Measurements from ENCODE around the gene GLRX5.
A peak's percentile ranks its signal among the peaks of the same experiment; 100 is the strongest.

The GLRX5 gene

DNA sequence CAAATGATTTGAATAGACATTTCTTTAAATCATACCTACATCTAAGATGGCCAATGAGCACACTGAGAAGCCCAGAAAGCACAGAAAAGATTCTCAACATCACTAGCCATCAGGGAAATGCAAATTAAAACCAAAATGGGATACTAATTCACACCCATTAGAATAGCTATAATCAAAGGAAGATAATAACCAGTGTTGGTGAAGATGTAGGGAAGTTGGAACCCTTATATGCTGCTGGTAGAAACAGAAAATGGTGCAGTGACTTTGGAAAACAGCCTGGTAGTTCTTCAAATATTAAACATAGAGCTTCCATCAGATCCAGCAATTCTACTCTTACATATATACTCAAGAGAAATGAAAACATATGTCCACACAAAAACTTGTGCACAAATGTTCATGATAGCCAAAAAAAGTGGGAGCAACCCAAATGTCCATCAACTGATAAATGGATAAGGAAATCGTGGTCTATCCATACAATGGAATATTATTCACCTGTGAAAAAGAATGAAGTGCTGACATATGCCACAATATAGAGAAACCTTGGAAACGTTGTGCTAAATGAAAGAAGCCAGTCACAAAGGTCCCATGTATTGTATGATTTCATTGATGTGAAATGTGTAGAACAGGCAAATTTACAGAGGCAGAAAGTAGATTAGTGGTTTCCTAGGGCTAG is 42.8 kb upstream of the GLRX5 start:
- Histone ChIP-seq H3K4me1 (ENCODE audit: control insufficient read depth, insufficient read depth, low read length, poor library complexity, severe bottlenecking) (peaks cover 21% of the 10 kb centered on the region), H3K27ac (ENCODE audit: insufficient read depth, low read length, poor library complexity, severe bottlenecking) (no peak overlapping the region), H3K36me3 (ENCODE audit: control insufficient read depth, insufficient read depth, low read length) (no peaks in the 10 kb centered on the region), H3K4me3 (ENCODE audit: insufficient read depth, low read depth, low read length, poor library complexity, severe bottlenecking) (no peak overlapping the region), H3K9me3 (ENCODE audit: control insufficient read depth, low read length) (no peaks in the 10 kb centered on the region), H3K27me3 (replicated peaks; ENCODE audit: control insufficient read depth, insufficient read depth, low read length, poor library complexity, severe bottlenecking) (no peaks in the 10 kb centered on the region)
- DNase-seq, result no peak

DNA sequence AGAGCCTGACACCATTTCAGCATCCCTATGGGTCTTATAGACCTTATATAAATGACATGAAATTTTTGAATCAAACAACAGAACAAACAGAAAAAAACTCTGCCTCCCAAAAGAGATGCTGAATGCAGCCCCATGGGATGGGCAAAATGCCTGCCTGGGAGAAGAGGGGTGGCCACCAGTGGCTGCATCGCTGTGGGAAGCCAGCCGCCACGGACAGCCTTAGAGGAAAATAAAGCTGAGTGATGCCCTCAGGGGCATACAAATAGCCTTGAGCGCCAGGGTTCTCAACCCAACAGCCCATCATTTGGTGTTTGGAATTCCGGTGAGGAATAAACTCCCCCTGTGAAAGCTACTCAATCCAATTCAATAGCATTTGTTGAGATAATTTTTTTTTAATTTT is 41.3 kb upstream of the GLRX5 start:
- no peak for DNase-seq
- Histone ChIP-seq H3K4me1 (ENCODE audit: control insufficient read depth, insufficient read depth, low read length, poor library complexity, severe bottlenecking) (peaks cover 25% of the 10 kb centered on the region), H3K9me3 (ENCODE audit: control insufficient read depth, low read length) (no peaks in the 10 kb centered on the region), H3K36me3 (ENCODE audit: control insufficient read depth, insufficient read depth, low read length) (no peaks in the 10 kb centered on the region), H3K27ac (ENCODE audit: insufficient read depth, low read length, poor library complexity, severe bottlenecking) (no peak overlapping the region), H3K4me3 (ENCODE audit: insufficient read depth, low read depth, low read length, poor library complexity, severe bottlenecking) (no peak overlapping the region), H3K27me3 (replicated peaks; ENCODE audit: control insufficient read depth, insufficient read depth, low read length, poor library complexity, severe bottlenecking) (no peaks in the 10 kb centered on the region)

DNA sequence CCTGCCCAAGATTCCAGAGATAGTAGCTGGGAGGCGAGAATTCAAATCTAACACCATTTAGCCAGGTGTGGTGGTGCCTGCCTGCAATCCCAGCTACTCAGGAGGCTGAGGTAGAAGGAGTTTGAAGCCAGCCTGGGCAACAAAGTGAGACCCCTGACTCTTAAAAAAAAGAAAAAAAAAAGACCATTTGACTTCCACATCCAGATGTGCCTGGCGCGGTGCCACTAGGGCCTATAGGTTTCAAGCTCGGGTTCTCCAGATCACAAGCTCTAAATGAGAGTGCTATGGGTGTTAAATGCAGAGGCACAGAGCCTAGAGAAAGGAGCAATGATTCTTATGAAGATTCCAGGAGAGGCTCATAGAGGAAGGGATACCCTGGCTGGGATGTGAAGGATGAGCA is 40.9 kb upstream of the GLRX5 start:
- Histone ChIP-seq H3K9me3 (ENCODE audit: control insufficient read depth, low read length) (no peaks in the 10 kb centered on the region), H3K36me3 (ENCODE audit: control insufficient read depth, insufficient read depth, low read length) (no peaks in the 10 kb centered on the region), H3K27me3 (replicated peaks; ENCODE audit: control insufficient read depth, insufficient read depth, low read length, poor library complexity, severe bottlenecking) (no peaks in the 10 kb centered on the region), H3K4me3 (ENCODE audit: insufficient read depth, low read depth, low read length, poor library complexity, severe bottlenecking) (no peak overlapping the region), H3K27ac (ENCODE audit: insufficient read depth, low read length, poor library complexity, severe bottlenecking) (peak overlapping the region; percentile 17), H3K4me1 (ENCODE audit: control insufficient read depth, insufficient read depth, low read length, poor library complexity, severe bottlenecking) (peaks cover 25% of the 10 kb centered on the region)
- no peak for DNase-seq

DNA sequence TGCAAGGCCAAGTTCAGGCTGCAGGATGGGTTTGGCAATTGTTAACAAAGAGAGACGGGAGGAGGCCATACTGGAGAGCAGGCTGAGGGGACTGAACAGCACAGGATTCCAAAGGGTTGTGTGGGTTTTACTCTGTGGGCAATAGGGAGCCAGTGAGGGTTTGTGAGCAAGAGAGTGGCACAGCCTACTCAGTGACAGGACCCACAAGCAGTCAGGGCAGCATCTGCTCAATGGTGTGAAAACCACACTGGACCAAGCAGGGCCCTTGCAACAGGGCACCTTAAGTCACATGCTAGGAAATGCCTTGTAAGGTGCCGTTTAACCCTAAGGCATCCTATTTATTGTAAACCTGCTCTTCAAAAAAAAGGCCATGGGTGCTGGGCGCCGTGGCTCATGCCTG is 40.4 kb upstream of the GLRX5 start:
- Histone ChIP-seq H3K4me3 (ENCODE audit: insufficient read depth, low read depth, low read length, poor library complexity, severe bottlenecking) (no peak overlapping the region), H3K36me3 (ENCODE audit: control insufficient read depth, insufficient read depth, low read length) (no peaks in the 10 kb centered on the region), H3K4me1 (ENCODE audit: control insufficient read depth, insufficient read depth, low read length, poor library complexity, severe bottlenecking) (peaks cover 25% of the 10 kb centered on the region), H3K27me3 (replicated peaks; ENCODE audit: control insufficient read depth, insufficient read depth, low read length, poor library complexity, severe bottlenecking) (no peaks in the 10 kb centered on the region), H3K9me3 (ENCODE audit: control insufficient read depth, low read length) (no peaks in the 10 kb centered on the region), H3K27ac (ENCODE audit: insufficient read depth, low read length, poor library complexity, severe bottlenecking) (no peak overlapping the region)
- DNase-seq, result no peak

DNA sequence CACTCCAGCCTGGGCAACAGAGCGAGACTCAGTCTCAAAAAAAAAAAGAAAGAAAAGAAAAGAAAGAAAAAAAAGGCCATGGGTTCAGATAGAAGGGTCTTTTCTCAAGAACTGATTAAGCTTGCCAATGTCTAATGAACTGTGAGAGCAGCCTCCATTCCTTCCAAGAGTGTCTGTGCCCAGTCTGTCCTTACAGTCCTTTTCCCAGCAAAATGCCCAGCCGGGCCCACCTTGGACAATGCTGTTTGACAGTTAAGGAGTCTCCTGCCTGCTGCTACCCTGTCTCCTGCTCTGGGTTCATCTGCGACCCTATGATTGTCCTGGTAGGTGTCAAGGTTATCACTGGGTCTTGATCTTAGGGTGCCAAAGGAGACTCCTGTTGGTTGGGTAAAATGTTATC is 39.8 kb upstream of the GLRX5 start:
- no peak overlapping the region for H3K4me3 ChIP-seq (ENCODE audit: insufficient read depth, low read depth, low read length, poor library complexity, severe bottlenecking)
- H3K4me1 ChIP-seq (ENCODE audit: control insufficient read depth, insufficient read depth, low read length, poor library complexity, severe bottlenecking), result peaks cover 25% of the 10 kb centered on the region
- H3K27ac ChIP-seq (ENCODE audit: insufficient read depth, low read length, poor library complexity, severe bottlenecking), result peak overlapping the region; percentile 58
- H3K36me3 ChIP-seq (ENCODE audit: control insufficient read depth, insufficient read depth, low read length), result no peaks in the 10 kb centered on the region
- H3K27me3 ChIP-seq (replicated peaks; ENCODE audit: control insufficient read depth, insufficient read depth, low read length, poor library complexity, severe bottlenecking), result no peaks in the 10 kb centered on the region
- no peaks in the 10 kb centered on the region for H3K9me3 ChIP-seq (ENCODE audit: control insufficient read depth, low read length)
- no peak for DNase-seq

DNA sequence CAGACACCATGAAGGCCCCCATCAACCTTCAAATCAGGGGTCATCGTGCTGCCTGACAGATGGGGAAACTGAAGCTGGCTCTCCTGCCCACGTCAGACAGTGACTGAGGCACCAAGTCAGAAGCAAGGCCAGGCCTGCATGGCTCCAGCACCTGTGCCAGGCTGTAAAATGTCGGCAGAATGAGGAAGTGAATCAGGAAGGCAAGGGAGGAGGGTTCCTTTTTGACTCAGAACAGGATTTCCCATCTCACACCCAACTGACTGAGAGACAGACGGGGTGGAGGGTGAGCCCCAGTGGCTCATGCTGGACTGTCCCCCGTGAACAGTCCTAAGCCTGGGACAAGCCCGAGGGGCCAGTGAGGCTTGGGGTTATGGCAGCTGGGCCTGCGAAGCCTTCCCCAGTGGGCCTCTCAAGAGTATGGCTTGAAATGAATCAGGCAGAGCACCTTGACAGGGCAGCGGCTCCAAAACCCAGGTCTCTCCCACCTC is 39.3 kb upstream of the GLRX5 start:
- H3K36me3 ChIP-seq (ENCODE audit: control insufficient read depth, insufficient read depth, low read length), result peaks cover 5% of the 10 kb centered on the region
- peak in 1 of 3 donors; percentile 14 for DNase-seq
- no peaks in the 10 kb centered on the region for H3K9me3 ChIP-seq (ENCODE audit: control insufficient read depth, low read length)
- no peaks in the 10 kb centered on the region for H3K27me3 ChIP-seq (replicated peaks; ENCODE audit: control insufficient read depth, insufficient read depth, low read length, poor library complexity, severe bottlenecking)
- peak overlapping the region; percentile 58 for H3K27ac ChIP-seq (ENCODE audit: insufficient read depth, low read length, poor library complexity, severe bottlenecking)
- peaks cover 25% of the 10 kb centered on the region for H3K4me1 ChIP-seq (ENCODE audit: control insufficient read depth, insufficient read depth, low read length, poor library complexity, severe bottlenecking)
- no peak overlapping the region for H3K4me3 ChIP-seq (ENCODE audit: insufficient read depth, low read depth, low read length, poor library complexity, severe bottlenecking)

DNA sequence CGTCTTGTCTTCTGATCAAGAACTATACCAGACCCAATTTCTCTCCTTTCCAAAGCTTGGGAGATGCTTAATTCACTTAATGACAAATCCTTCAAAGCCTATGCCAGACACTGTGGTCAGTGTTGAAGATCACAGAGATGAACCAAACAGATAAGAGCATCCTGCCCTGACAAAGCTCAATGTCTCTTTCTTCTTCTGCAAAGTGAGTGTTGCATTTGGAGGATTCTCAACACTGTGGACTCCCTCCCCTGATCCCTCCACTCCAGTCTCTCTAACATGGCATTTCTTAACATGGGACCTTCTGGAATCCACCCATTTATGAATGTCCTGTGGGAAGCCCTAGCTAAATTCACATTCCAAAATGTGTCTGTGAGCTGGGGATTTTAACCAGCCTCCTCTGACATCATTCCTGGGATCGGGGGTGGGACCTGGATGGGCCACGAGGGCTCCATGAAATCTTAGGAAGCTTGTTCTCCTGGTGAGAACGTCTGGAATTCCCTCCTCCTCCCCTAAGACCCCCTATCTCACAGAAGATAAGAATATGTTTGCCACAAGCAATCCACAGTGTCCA is 38.7 kb upstream of the GLRX5 start:
- peaks cover 11% of the 10 kb centered on the region for H3K36me3 ChIP-seq (ENCODE audit: control insufficient read depth, insufficient read depth, low read length)
- H3K27ac ChIP-seq (ENCODE audit: insufficient read depth, low read length, poor library complexity, severe bottlenecking), result peak overlapping the region; percentile 58
- DNase-seq, result no peak
- H3K4me3 ChIP-seq (ENCODE audit: insufficient read depth, low read depth, low read length, poor library complexity, severe bottlenecking), result no peak overlapping the region
- H3K9me3 ChIP-seq (ENCODE audit: control insufficient read depth, low read length), result no peaks in the 10 kb centered on the region
- H3K27me3 ChIP-seq (replicated peaks; ENCODE audit: control insufficient read depth, insufficient read depth, low read length, poor library complexity, severe bottlenecking), result no peaks in the 10 kb centered on the region
- H3K4me1 ChIP-seq (ENCODE audit: control insufficient read depth, insufficient read depth, low read length, poor library complexity, severe bottlenecking), result peaks cover 26% of the 10 kb centered on the region

DNA sequence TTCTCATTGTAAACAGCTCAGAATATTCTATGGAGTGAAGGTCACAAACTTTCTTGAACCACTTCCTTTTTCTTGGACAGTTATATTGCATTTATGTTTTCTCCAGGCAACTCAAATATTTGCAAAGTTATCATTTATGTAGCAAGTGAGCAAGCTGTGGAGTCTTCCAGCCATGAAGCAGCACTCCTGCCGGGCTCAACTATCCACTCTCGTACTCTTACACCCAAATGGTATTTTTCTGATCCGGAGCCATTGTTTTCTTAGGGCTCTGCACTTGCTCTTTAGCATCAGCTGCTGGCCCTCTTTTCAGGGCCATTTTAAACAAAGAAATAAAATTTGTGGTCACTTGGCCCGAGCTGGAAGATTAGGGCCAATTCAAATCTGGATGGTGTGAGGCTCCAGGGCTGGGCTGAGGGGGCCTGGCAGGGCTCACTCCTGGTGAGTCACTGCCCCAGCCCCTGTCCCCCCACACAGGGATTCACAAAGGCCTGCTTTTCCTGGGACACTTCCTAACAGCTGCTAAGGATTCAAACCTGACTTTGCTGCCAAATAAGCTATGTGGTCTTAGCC is 38.1 kb upstream of the GLRX5 start:
- Histone ChIP-seq H3K4me3 (ENCODE audit: insufficient read depth, low read depth, low read length, poor library complexity, severe bottlenecking) (no peak overlapping the region), H3K9me3 (ENCODE audit: control insufficient read depth, low read length) (no peaks in the 10 kb centered on the region), H3K36me3 (ENCODE audit: control insufficient read depth, insufficient read depth, low read length) (peaks cover 17% of the 10 kb centered on the region), H3K4me1 (ENCODE audit: control insufficient read depth, insufficient read depth, low read length, poor library complexity, severe bottlenecking) (peaks cover 29% of the 10 kb centered on the region), H3K27me3 (replicated peaks; ENCODE audit: control insufficient read depth, insufficient read depth, low read length, poor library complexity, severe bottlenecking) (no peaks in the 10 kb centered on the region), H3K27ac (ENCODE audit: insufficient read depth, low read length, poor library complexity, severe bottlenecking) (no peak overlapping the region)
- no peak for DNase-seq

DNA sequence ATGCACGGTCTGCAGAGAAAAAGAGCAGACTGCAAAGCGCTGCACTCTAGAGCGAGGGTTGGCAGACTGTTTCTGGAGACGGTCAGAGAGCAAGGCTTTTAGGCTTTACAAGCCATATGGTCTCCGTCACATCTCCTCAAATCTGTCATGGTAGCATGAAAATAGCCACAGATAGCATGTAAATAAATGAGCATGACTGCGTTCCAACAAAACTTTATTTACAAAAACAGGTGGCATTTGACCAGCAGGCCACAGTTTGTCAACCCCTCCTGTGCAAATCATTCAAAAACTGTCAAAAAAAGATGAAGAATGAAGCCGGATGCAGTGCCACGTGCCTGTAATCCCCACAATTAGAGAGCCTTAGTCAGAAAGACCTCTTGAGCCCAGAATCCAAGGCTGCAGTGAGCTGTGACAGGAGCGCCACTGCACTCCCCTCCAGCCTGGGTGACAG is 37.3 kb upstream of the GLRX5 start:
- Histone ChIP-seq H3K36me3 (ENCODE audit: control insufficient read depth, insufficient read depth, low read length) (peaks cover 19% of the 10 kb centered on the region), H3K27ac (ENCODE audit: insufficient read depth, low read length, poor library complexity, severe bottlenecking) (no peak overlapping the region)
- no peak for DNase-seq

DNA sequence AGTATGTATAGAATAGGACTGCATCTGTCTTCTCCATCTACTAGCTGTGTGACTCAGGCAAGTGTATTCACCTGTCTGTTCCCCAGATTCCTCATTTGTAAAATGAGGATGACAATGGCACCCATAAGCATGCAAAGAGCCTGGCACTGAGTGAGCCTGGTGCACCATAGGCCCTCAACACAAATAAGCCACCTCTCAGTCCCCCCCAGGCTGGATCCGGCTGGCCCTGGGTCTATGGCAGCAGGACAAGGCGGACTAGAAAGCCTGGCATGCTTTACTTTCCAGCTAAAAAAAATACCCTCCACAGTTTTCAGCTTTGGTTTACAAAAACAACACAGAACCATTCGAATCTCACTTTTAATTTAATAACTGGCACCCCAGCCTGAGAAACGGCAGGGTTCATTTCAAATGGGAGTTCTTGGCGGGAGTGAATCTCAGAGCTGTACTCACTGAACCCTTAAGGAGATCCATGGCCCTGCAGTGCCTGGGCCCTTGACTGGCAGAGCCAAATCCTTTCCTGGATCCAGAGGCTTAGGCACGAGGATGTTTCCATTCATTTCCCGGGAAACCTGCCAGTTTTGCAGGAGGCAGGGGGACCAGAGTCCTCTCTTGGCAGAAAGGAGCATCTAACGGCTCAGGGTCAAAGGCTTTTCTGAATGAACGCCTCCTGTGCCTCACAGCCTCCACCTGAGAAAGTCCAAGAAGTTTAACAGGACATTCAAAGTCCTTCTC is 36.1 kb upstream of the GLRX5 start:
- H3K27ac ChIP-seq (ENCODE audit: insufficient read depth, low read length, poor library complexity, severe bottlenecking), result peak overlapping the region; percentile 4
- no peaks in the 10 kb centered on the region for H3K27me3 ChIP-seq (replicated peaks; ENCODE audit: control insufficient read depth, insufficient read depth, low read length, poor library complexity, severe bottlenecking)
- peaks cover 19% of the 10 kb centered on the region for H3K36me3 ChIP-seq (ENCODE audit: control insufficient read depth, insufficient read depth, low read length)
- H3K9me3 ChIP-seq (ENCODE audit: control insufficient read depth, low read length), result no peaks in the 10 kb centered on the region
- peaks cover 29% of the 10 kb centered on the region for H3K4me1 ChIP-seq (ENCODE audit: control insufficient read depth, insufficient read depth, low read length, poor library complexity, severe bottlenecking)
- no peak for DNase-seq
- no peak overlapping the region for H3K4me3 ChIP-seq (ENCODE audit: insufficient read depth, low read depth, low read length, poor library complexity, severe bottlenecking)

More for the DNA sequence above, 37.3 kb upstream of the GLRX5 start:
- no peak overlapping the region for H3K4me3 ChIP-seq (ENCODE audit: insufficient read depth, low read depth, low read length, poor library complexity, severe bottlenecking)
- no peaks in the 10 kb centered on the region for H3K9me3 ChIP-seq (ENCODE audit: control insufficient read depth, low read length)
- no peaks in the 10 kb centered on the region for H3K27me3 ChIP-seq (replicated peaks; ENCODE audit: control insufficient read depth, insufficient read depth, low read length, poor library complexity, severe bottlenecking)
- H3K4me1 ChIP-seq (ENCODE audit: control insufficient read depth, insufficient read depth, low read length, poor library complexity, severe bottlenecking), result peaks cover 29% of the 10 kb centered on the region

Data from effector memory CD4-positive, alpha-beta T cell (primary cell).